ENCODE results near the gene TBATA.

TBATA gene

GRCh38 chr10:70785190-70785589 is at the start of gene TBATA:
TBATA (minus strand) TSS chr10:70785377; CDS start chr10:70783379, 1,998 bp downstream.
- no peak for DNase-seq

GRCh38 chr10:70834441-70835151 is 49.4 kb upstream of the TBATA start:
- DNase-seq: no peak

- no peak for DNase-seq
Measured at GRCh38 chr10:70834021-70834420, 48.8 kb upstream of the TBATA start.

- no peak for DNase-seq
Measured at GRCh38 chr10:70833601-70834000, 48.4 kb upstream of the TBATA start.

GRCh38 chr10:70832852-70833528 is 47.8 kb upstream of the TBATA start:
- DNase-seq: no peak

GRCh38 chr10:70832221-70832620 is 47.0 kb upstream of the TBATA start:
- DNase-seq: no peak

GRCh38 chr10:70830164-70830563 is 45.0 kb upstream of the TBATA start:
- DNase-seq: no peak

GRCh38 chr10:70829543-70829942 is 44.4 kb upstream of the TBATA start:
- no peak for DNase-seq

- no peak for DNase-seq
Measured at GRCh38 chr10:70828923-70829322, 43.7 kb upstream of the TBATA start.

- no peak for DNase-seq
Measured at GRCh38 chr10:70827086-70827757, 42.0 kb upstream of the TBATA start.

GRCh38 chr10:70822076-70822820 is 37.1 kb upstream of the TBATA start:
- no peak for DNase-seq

GRCh38 chr10:70820976-70821750 is 36.0 kb upstream of the TBATA start:
- no peak for DNase-seq

GRCh38 chr10:70816220-70816894 is 31.2 kb upstream of the TBATA start:
- DNase-seq: peak; percentile 79

GRCh38 chr10:70815504-70816219 is 30.5 kb upstream of the TBATA start, which contains the start of gene SGPL1:
SGPL1 (plus strand) TSS chr10:70815948; CDS start chr10:70816854, 906 bp downstream.
- peak; percentile 94 for DNase-seq

GRCh38 chr10:70814126-70814525 is 28.9 kb upstream of the TBATA start:
- no peak for DNase-seq

- no peak for DNase-seq
Measured at GRCh38 chr10:70812814-70813213, 27.6 kb upstream of the TBATA start.

- DNase-seq: no peak
Measured at GRCh38 chr10:70811881-70812280, 26.7 kb upstream of the TBATA start.

- DNase-seq: no peak
Measured at GRCh38 chr10:70810967-70811366, 25.8 kb upstream of the TBATA start.

GRCh38 chr10:70809726-70810125 is 24.5 kb upstream of the TBATA start:
- no peak for DNase-seq

GRCh38 chr10:70809011-70809611 is 23.9 kb upstream of the TBATA start:
- no peak for DNase-seq

- DNase-seq: no peak
Measured at GRCh38 chr10:70807556-70807955, 22.4 kb upstream of the TBATA start.
